GM12878 (cell line): ENCODE measurements around the gene ZNF532. TPM values are rescaled to one million over a fixed set of nuclear protein-coding genes. Genes with fewer than 3 reads are reported as not detected.

Experiments used
- ATAC-seq: fragments of 200-7000 bp; cut with Tn5 transposase; 3 replicates; pipeline ENCODE4 v1.9.1; 2020; ENCODE audit warnings: mild to moderate bottlenecking, moderate library complexity
- BruUV-seq: library from RNA; stranded (reverse); fragments of 400-500 nt; replicated peaks from 2 replicates; lab custom pipeline; 2021; lab: Mats Ljungman, UMichigan
- CTCF ChIA-PET: fragments of 300-600 bp; sonication (Branson Sonifier 250); formaldehyde crosslinking; extraction: SDS; loops from one replicate; lab custom pipeline; 2021; ENCODE audit warnings: inconsistent platforms; lab: Yijun Ruan, JAX
- POLR2A ChIA-PET: fragments of 350-600 bp; formaldehyde crosslinking; extraction: SDS; loops from one replicate; lab custom pipeline; 2021; ENCODE audit warnings: inconsistent platforms; lab: Charles Lee
- RAD21 ChIA-PET: fragments of 300-600 bp; sonication (Branson Sonifier 250); formaldehyde crosslinking; loops from one replicate; lab custom pipeline; 2023; ENCODE audit warnings: antibody characterized with exemption; ENCODE audit not compliant: unreplicated experiment; lab: Charles Lee
- SMC1A ChIA-PET: fragments of 300-600 bp; sonication (Branson Sonifier 250); formaldehyde crosslinking; loops from one replicate; lab custom pipeline; 2023; ENCODE audit not compliant: unreplicated experiment, uncharacterized antibody; lab: Charles Lee
- DNase-seq: peaks from one replicate; pipeline ENCODE4 v3.0.0-alpha.2; 2011; ENCODE audit warnings: low read depth, low spot score
- FAIRE-seq: peaks from 3 replicates; lab custom pipeline; 2011; peaks lifted over from hg19 to GRCh38; lab: Jason Lieb, UNC
- H2AFZ ChIP-seq: 2 replicates; pipeline ENCODE4 v1.6.0; 2011; ENCODE audit warnings: low read depth, low read length, control low read depth; ENCODE audit not compliant: control insufficient read depth
- H3K27ac ChIP-seq: 2 replicates; pipeline ENCODE4 v1.5.1; 2011; ENCODE audit warnings: control low read depth; ENCODE audit not compliant: control insufficient read depth, insufficient read depth
- H3K27me3 ChIP-seq, 2 experiments: replicated peaks in 1 of 2; 2 replicates each; pipeline versions ENCODE4 v1.6.0 to v1.6.1; 2011; ENCODE audit warnings: low read length in 1 of 2; ENCODE audit not compliant: control insufficient read depth in 2 of 2, insufficient read depth in 2 of 2
- H3K36me3 ChIP-seq, 2 experiments: 2 replicates each; pipeline ENCODE4 v1.5.1; 2011; ENCODE audit warnings: low read length in 1 of 2; ENCODE audit not compliant: control insufficient read depth in 2 of 2, insufficient read depth in 2 of 2
- H3K4me1 ChIP-seq: 2 replicates; pipeline ENCODE4 v1.6.1; 2011; ENCODE audit warnings: mild to moderate bottlenecking, low read length, moderate library complexity, mixed read lengths; ENCODE audit not compliant: control insufficient read depth, insufficient read depth
- H3K4me2 ChIP-seq: 2 replicates; pipeline ENCODE4 v1.6.0; 2011; ENCODE audit warnings: control low read depth; ENCODE audit not compliant: control insufficient read depth, insufficient read depth
- H3K4me3 ChIP-seq: fragments of 200-600 bp; sonication (generic); 2 replicates; pipeline ENCODE4 v1.5.1; 2016
- H3K79me2 ChIP-seq: 2 replicates; pipeline ENCODE4 v1.6.0; 2011; ENCODE audit warnings: low read length; ENCODE audit not compliant: control insufficient read depth, insufficient read depth
- H3K9ac ChIP-seq: 2 replicates; pipeline ENCODE4 v1.8.0; 2011; ENCODE audit warnings: low read length, control low read depth, mixed read lengths; ENCODE audit not compliant: control insufficient read depth, insufficient read depth
- H3K9me3 ChIP-seq: replicated peaks from 3 replicates; pipeline ENCODE4 v1.5.1; 2011; ENCODE audit warnings: mild to moderate bottlenecking, low read length; ENCODE audit not compliant: control insufficient read depth, insufficient read depth
- H4K20me1 ChIP-seq: 2 replicates; pipeline ENCODE4 v1.6.0; 2011; ENCODE audit not compliant: control insufficient read depth, insufficient read depth
- CBX5 ChIP-seq: sonication (generic); IDR thresholded peaks from 2 replicates; pipeline ENCODE4 v1.6.1; 2016; ENCODE audit warnings: low read depth, moderate library complexity, mild to moderate bottlenecking, inconsistent platforms
- ETV6 ChIP-seq, 2 experiments: fragments of 450-650 bp in 1 of 2; IDR thresholded peaks in 1 of 2; conservative IDR thresholded peaks in 1 of 2; 2 replicates each; pipeline ENCODE4 v1.6.1; 2014; ENCODE audit warnings: antibody characterized with exemption in 1 of 2, borderline replicate concordance in 1 of 2, low read depth in 1 of 2, mild to moderate bottlenecking in 1 of 2, moderate library complexity in 1 of 2
- GABPA ChIP-seq: IDR thresholded peaks from 2 replicates; pipeline ENCODE4 v1.6.1; 2014; ENCODE audit warnings: antibody characterized with exemption, low read depth, mild to moderate bottlenecking, inconsistent platforms
- HDAC2 ChIP-seq: fragments of 200-600 bp; sonication (generic); IDR thresholded peaks from 2 replicates; pipeline ENCODE4 v1.6.1; 2017
- KLF5 ChIP-seq: fragments of 450-650 bp; IDR thresholded peaks from 2 replicates; pipeline ENCODE4 v1.6.1; 2014; ENCODE audit warnings: mild to moderate bottlenecking; ENCODE audit not compliant: partially characterized antibody
- NFYA ChIP-seq: IDR thresholded peaks from 2 replicates; pipeline ENCODE4 v1.6.1; 2011; ENCODE audit warnings: low read depth, mild to moderate bottlenecking, low read length, improper control_type of control experiment, borderline replicate concordance
- POLR2AphosphoS2 ChIP-seq: IDR thresholded peaks from 2 replicates; pipeline ENCODE4 v1.6.1; 2011; ENCODE audit warnings: low read depth, mild to moderate bottlenecking, low read length, improper control_type of control experiment, moderate library complexity
- SIX5 ChIP-seq: IDR thresholded peaks from 2 replicates; pipeline ENCODE4 v1.6.1; 2011; ENCODE audit warnings: mild to moderate bottlenecking, low read depth, low read length, moderate library complexity; ENCODE audit not compliant: severe bottlenecking
- SREBF2 ChIP-seq: IDR thresholded peaks from 2 replicates; pipeline ENCODE4 v1.6.1; 2012; ENCODE audit warnings: mild to moderate bottlenecking, low read length
- TAF1 ChIP-seq: IDR thresholded peaks from 2 replicates; pipeline ENCODE4 v1.6.1; 2011; ENCODE audit warnings: mild to moderate bottlenecking, low read depth, low read length, borderline replicate concordance
- WGBS: methylation state at CpG from one replicate; pipeline ENCODE4 v1.1.6; 2016; ENCODE audit warnings: low lambda C conversion rate; ENCODE audit not compliant: insufficient replicate concordance, insufficient coverage; ENCODE audit errors: missing lambda C conversion rate; 5-methylcytosine and 5-hydroxymethylcytosine counted together
- in situ Hi-C: fragments of 300-500 bp; cut with MboI; formaldehyde crosslinking; loops from 9 replicates; pipeline ENCODE4 v1.14.3; 2018; ENCODE audit warnings: mixed read lengths
- intact Hi-C: fragments of 100-400 bp; cut with micrococcal nuclease; formaldehyde crosslinking; loops from one replicate; pipeline ENCODE4 v1.14.2; 2022; ENCODE audit not compliant: unreplicated experiment
- polyA plus RNA-seq, 11 experiments: library from polyadenylated mRNA; depleted of rRNA in 4 of 11; unstranded in 6 of 11; stranded (reverse) in 5 of 11; fragments of >200 nt; fragmentation: Nextera tagmentation in 4 of 11; fragmentation: Illumina TruSeq in 1 of 11; extraction: Ambion mirVana in 4 of 11; extraction: Trizol in 1 of 11; gene quantifications; 1 replicate in 1 of 11; 2 replicates in 10 of 11; pipeline versions ENCODE4 v1.2.1 to v1.2.3, GENCODE V29; 2011 to 2016; ENCODE audit warnings: inconsistent platforms in 2 of 11, missing spikeins in 2 of 11, low read depth in 1 of 11
- total RNA-seq, 4 experiments: library from RNA; depleted of rRNA in 3 of 4; stranded (reverse); fragments of >200 nt in 3 of 4; fragmentation: Illumina TruSeq in 1 of 4; extraction: Trizol in 1 of 4; gene quantifications; 2 replicates each; pipeline versions ENCODE4 v1.2.1 to v1.2.3, GENCODE V29; 2013 to 2021
- TF ChIP-seq, protein P1 (sequence below): fragments of 450-650 bp; IDR thresholded peaks from 2 replicates; pipeline ENCODE4 v1.6.1; 2018; ENCODE audit warnings: mild to moderate bottlenecking, low read depth, moderate library complexity; ENCODE audit not compliant: partially characterized antibody

Gene ZNF532
- total and polyA plus RNA-seq, 10 of the 15 experiments (the other 5 are each of a cell fraction or from before 2014, with no cell fraction given), result 0.44 to 3.4 (median 1.4) TPM

GRCh38 chr18:58831606-58832005, 33.1 kb upstream of the ZNF532 start:
- H3K27ac ChIP-seq, result no peak overlapping the region
- no peaks in the 10 kb centered on the region for H3K36me3 ChIP-seq
- ChIA-PET CTCF (interaction anchor here (1.6 kb wide), 1 partner anchor 12 kb away, joined by 5 read pairs; no protein-coding TSS in a partner anchor), SMC1A (interaction anchor here (0.6 kb wide), 1 partner anchor 1159 kb away, joined by 4 read pairs; no protein-coding TSS in a partner anchor), POLR2A (no interaction called here), RAD21 (no interaction called here)
- intact Hi-C loops, result no loop called here
- no peaks in the 10 kb centered on the region for H3K27me3 ChIP-seq
- H3K4me3 ChIP-seq, result no peak overlapping the region
- no peaks in the 10 kb centered on the region for H4K20me1 ChIP-seq
- 53% methylated on average over 1 of the region's 1 CpG for WGBS
- H3K79me2 ChIP-seq, result no peaks in the 10 kb centered on the region
- no peaks in the 10 kb centered on the region; the same call in 2 of the 3 replicates for H3K9me3 ChIP-seq
- no peaks in the 10 kb centered on the region for H3K4me1 ChIP-seq
- BruUV-seq, result no TSS peak
- no peak for TF ChIP-seq POLR2AphosphoS2
- FAIRE-seq (no peak), ATAC-seq (no peak), DNase-seq (no peak)
- in situ Hi-C loops, result no loop called here
- H3K9ac ChIP-seq, result no peak overlapping the region
- no peak overlapping the region for H2AFZ ChIP-seq
- no peak overlapping the region for H3K4me2 ChIP-seq

DNA sequence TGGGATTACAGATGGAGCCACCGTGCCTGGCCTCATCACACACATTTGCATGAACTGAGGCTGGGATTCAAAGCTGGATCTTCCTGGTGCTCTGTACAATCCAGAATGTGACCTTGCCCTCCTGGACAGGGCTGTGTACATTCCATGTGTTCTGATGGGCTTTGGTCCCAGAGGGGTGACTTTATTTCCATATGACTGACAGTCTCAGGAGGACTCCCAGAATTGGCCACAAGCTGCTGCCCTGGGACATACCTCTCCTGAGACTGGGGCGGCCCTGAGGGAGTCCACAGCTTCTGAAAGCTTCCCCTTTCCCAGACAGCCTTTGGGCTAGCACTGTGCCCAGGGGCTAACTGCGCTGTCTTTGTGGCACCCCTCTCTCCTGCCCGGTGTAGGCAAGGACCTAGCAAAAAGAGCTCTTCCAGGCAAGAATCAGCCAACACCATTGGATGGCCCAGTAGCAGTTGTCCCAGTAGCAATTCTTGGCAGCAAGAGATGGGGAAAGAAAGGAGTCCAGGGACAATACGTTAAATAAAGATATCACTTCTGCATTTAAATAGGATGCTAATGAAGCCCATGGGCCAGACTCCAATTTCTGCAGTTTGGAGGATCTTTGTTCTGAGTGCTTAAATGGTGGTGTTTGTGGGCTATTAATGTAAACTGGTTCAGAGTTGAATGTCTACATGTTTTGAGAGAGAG, 26.4 kb upstream of the ZNF532 start:
- Histone ChIP-seq H3K27me3 (no peaks in the 10 kb centered on the region), H3K9me3 (no peaks in the 10 kb centered on the region), H3K4me3 (no peak overlapping the region), H3K27ac (no peak overlapping the region), H3K4me1 (no peaks in the 10 kb centered on the region), H3K9ac (no peak overlapping the region), H3K4me2 (no peak overlapping the region), H3K36me3 (no peaks in the 10 kb centered on the region), H3K79me2 (no peaks in the 10 kb centered on the region), H4K20me1 (no peaks in the 10 kb centered on the region), H2AFZ (no peak overlapping the region)
- in situ Hi-C loops, result no loop called here
- no peak for DNase-seq
- no TSS peak for BruUV-seq
- ChIA-PET POLR2A (interaction anchor here (0.6 kb wide), 1 partner anchor 21 kb away, joined by 3 read pairs; no protein-coding TSS in a partner anchor), RAD21 (no interaction called here), CTCF (interaction anchor here (0.7 kb wide), 1 partner anchor 252 kb away, joined by 3 read pairs; no protein-coding TSS in a partner anchor), SMC1A (no interaction called here)
- intact Hi-C loops, result no loop called here
- TF ChIP-seq CBX5 (no peak), HDAC2 (no peak), NFYA (no peak), ETV6 (conservative IDR thresholded peaks at IDR 0.05 in 1 of 2, IDR thresholded peaks at IDR 0.05 in 1 of 2; ENCODE audit: borderline replicate concordance in 1 of 2, low read depth in 1 of 2) (no peak), SREBF2 (no peak), GABPA (no peak), TAF1 (no peak), SIX5 (no peak), KLF5 (no peak)
- TF ChIP-seq, protein P1, sequence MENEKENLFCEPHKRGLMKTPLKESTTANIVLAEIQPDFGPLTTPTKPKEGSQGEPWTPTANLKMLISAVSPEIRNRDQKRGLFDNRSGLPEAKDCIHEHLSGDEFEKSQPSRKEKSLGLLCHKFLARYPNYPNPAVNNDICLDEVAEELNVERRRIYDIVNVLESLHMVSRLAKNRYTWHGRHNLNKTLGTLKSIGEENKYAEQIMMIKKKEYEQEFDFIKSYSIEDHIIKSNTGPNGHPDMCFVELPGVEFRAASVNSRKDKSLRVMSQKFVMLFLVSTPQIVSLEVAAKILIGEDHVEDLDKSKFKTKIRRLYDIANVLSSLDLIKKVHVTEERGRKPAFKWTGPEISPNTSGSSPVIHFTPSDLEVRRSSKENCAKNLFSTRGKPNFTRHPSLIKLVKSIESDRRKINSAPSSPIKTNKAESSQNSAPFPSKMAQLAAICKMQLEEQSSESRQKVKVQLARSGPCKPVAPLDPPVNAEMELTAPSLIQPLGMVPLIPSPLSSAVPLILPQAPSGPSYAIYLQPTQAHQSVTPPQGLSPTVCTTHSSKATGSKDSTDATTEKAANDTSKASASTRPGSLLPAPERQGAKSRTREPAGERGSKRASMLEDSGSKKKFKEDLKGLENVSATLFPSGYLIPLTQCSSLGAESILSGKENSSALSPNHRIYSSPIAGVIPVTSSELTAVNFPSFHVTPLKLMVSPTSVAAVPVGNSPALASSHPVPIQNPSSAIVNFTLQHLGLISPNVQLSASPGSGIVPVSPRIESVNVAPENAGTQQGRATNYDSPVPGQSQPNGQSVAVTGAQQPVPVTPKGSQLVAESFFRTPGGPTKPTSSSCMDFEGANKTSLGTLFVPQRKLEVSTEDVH, result no peak
- 65% methylated on average over 5 of the region's 5 CpGs for WGBS
- no peak for FAIRE-seq
- no peak for ATAC-seq
